Skin epidermis (tissue), 12 donors: ENCODE results near the gene SUCNR1.
"Not testable (repeated sequence)": the region's sequence is repeated elsewhere in the genome, so short reads cannot be mapped to it uniquely, and the experiment has no call there.

Source experiments
- H3K27ac ChIP-seq, 21 experiments: fragments of 200-600 bp; sonication (generic) in 11 of 21; one replicate each; pipeline ENCODE4 v1.5.0; 2020; ENCODE audit warnings: mild to moderate bottlenecking in 3 of 21, inconsistent platforms in 2 of 21, moderate library complexity in 2 of 21
- H3K4me3 ChIP-seq, 7 experiments: fragments of 200-600 bp; sonication (generic) in 2 of 7; one replicate each; pipeline ENCODE4 v1.5.0; 2020; ENCODE audit warnings: inconsistent platforms in 2 of 7, mild to moderate bottlenecking in 2 of 7, moderate library complexity in 1 of 7

Gene SUCNR1

GRCh38 chr3:151869181-151869580 lies 4.3 kb upstream of the SUCNR1 start:
- H3K4me3 ChIP-seq, result no peak overlapping the region
- no peak overlapping the region for H3K27ac ChIP-seq

- Histone ChIP-seq H3K27ac (peak overlapping the region in 9 of 21 experiments; percentile 2 to 65 (median 24)), H3K4me3 (no peak overlapping the region)
These were observed 1.6 kb upstream of the SUCNR1 start for GRCh38 chr3:151871639-151872468.

- H3K4me3 ChIP-seq, result not testable (repeated sequence)
- H3K27ac ChIP-seq, result peak overlapping the region in 2 of 21 experiments; percentile 15 to 37
These were observed 636 bp downstream of the SUCNR1 start for GRCh38 chr3:151874079-151874478.

GRCh38 chr3:151875759-151876158 lies 2.3 kb downstream of the SUCNR1 start:
- H3K27ac ChIP-seq, result peak overlapping the region in 5 of 21 experiments; percentile 2 to 56 (median 10)

GRCh38 chr3:151877269-151877668 lies 3.8 kb downstream of the SUCNR1 start:
- no peak overlapping the region for H3K27ac ChIP-seq
- no peak overlapping the region for H3K4me3 ChIP-seq

More at GRCh38 chr3:151875759-151876158, 2.3 kb downstream of the SUCNR1 start:
- H3K4me3 ChIP-seq, result no peak overlapping the region

GRCh38 chr3:151878465-151878864 lies 5.0 kb downstream of the SUCNR1 start:
- peak overlapping the region in 1 of 21 experiments; percentile 18 for H3K27ac ChIP-seq
- no peak overlapping the region for H3K4me3 ChIP-seq

- Histone ChIP-seq H3K27ac (peak overlapping the region in 1 of 21 experiments; percentile 18), H3K4me3 (no peak overlapping the region)
These were observed 5.6 kb downstream of the SUCNR1 start for GRCh38 chr3:151879037-151879436.

GRCh38 chr3:151879679-151880415 lies 6.4 kb downstream of the SUCNR1 start:
- Histone ChIP-seq H3K27ac (peak overlapping the region in 1 of 21 experiments; percentile 12), H3K4me3 (no peak overlapping the region)

GRCh38 chr3:151880416-151880690 lies 6.9 kb downstream of the SUCNR1 start:
- H3K27ac ChIP-seq, result no peak overlapping the region

GRCh38 chr3:151881137-151881536 lies 7.7 kb downstream of the SUCNR1 start:
- H3K27ac ChIP-seq, result no peak overlapping the region
- no peak overlapping the region for H3K4me3 ChIP-seq

More at GRCh38 chr3:151880416-151880690, 6.9 kb downstream of the SUCNR1 start:
- no peak overlapping the region for H3K4me3 ChIP-seq

GRCh38 chr3:151885397-151885796 lies 12.0 kb downstream of the SUCNR1 start:
- not testable (repeated sequence) for H3K27ac ChIP-seq, H3K4me3 ChIP-seq

- H3K27ac ChIP-seq, result not testable (repeated sequence)
These were observed 14.2 kb downstream of the SUCNR1 start for GRCh38 chr3:151887450-151888211.

GRCh38 chr3:151890721-151891141 lies 17.3 kb downstream of the SUCNR1 start:
- H3K27ac ChIP-seq, result peak overlapping the region in 1 of 21 experiments; percentile 5
- H3K4me3 ChIP-seq, result no peak overlapping the region

More at GRCh38 chr3:151887450-151888211, 14.2 kb downstream of the SUCNR1 start:
- not testable (repeated sequence) for H3K4me3 ChIP-seq

- no peak overlapping the region for H3K4me3 ChIP-seq
- no peak overlapping the region for H3K27ac ChIP-seq
These were observed 18.3 kb downstream of the SUCNR1 start for GRCh38 chr3:151891721-151892120.

GRCh38 chr3:151894219-151894618 lies 20.8 kb downstream of the SUCNR1 start:
- H3K4me3 ChIP-seq, result no peak overlapping the region
- no peak overlapping the region for H3K27ac ChIP-seq

GRCh38 chr3:151895478-151896241 lies 22.2 kb downstream of the SUCNR1 start:
- no peak overlapping the region for H3K27ac ChIP-seq

GRCh38 chr3:151896246-151897012 lies 23.0 kb downstream of the SUCNR1 start:
- no peak overlapping the region for H3K27ac ChIP-seq
- H3K4me3 ChIP-seq, result no peak overlapping the region

More at GRCh38 chr3:151895478-151896241, 22.2 kb downstream of the SUCNR1 start:
- H3K4me3 ChIP-seq, result no peak overlapping the region

- not testable (repeated sequence) for H3K27ac ChIP-seq, H3K4me3 ChIP-seq
These were observed 24.7 kb downstream of the SUCNR1 start for GRCh38 chr3:151898121-151898520.
